ENCODE measurements around the gene UNCX.

The UNCX gene

DNA sequence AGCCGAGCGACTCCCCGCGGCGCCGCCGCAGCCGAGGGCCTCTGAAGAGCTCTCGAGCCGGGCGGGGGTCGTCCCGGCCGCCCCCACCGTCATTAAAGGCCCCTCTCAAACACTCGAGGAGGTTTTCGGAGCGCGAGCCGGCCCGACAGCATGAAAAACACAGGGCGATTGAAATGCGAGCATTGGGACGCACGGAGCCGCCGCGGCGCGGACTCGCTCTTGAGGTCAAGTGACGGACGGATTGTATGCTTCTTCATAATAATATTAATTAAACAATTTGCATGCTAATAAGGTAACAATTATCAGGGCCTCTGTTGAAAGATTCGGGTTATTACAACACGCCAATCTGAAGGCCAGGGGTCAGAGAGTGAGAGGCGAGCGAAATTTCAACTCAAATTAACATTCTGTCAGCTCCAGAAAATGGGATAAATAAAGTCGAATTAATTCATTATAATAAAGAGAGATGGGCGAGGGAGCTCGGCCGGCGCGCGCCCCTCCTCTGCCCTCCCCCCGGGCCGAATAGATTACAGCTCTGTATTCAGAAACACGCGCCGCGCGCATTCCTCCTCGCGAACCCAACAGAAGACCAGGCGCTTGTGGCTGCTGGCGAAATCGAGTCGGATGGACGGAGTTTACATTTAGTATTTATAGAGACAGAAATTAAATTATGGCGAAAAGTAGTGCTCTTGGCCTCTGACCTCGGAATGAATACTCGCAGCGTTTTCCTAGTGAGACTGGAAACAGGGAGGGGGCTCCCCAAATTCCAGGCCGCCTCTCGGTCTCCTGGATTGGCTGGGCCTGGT, 2.1 kb upstream of the UNCX start:
- no peak for DNase-seq (ENCODE audit: low spot score)
- TF ChIP-seq, protein P1, sequence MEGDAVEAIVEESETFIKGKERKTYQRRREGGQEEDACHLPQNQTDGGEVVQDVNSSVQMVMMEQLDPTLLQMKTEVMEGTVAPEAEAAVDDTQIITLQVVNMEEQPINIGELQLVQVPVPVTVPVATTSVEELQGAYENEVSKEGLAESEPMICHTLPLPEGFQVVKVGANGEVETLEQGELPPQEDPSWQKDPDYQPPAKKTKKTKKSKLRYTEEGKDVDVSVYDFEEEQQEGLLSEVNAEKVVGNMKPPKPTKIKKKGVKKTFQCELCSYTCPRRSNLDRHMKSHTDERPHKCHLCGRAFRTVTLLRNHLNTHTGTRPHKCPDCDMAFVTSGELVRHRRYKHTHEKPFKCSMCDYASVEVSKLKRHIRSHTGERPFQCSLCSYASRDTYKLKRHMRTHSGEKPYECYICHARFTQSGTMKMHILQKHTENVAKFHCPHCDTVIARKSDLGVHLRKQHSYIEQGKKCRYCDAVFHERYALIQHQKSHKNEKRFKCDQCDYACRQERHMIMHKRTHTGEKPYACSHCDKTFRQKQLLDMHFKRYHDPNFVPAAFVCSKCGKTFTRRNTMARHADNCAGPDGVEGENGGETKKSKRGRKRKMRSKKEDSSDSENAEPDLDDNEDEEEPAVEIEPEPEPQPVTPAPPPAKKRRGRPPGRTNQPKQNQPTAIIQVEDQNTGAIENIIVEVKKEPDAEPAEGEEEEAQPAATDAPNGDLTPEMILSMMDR (IDR thresholded peaks at IDR 0.05; ENCODE audit: extremely low read depth, missing control alignments) = no peak

DNA sequence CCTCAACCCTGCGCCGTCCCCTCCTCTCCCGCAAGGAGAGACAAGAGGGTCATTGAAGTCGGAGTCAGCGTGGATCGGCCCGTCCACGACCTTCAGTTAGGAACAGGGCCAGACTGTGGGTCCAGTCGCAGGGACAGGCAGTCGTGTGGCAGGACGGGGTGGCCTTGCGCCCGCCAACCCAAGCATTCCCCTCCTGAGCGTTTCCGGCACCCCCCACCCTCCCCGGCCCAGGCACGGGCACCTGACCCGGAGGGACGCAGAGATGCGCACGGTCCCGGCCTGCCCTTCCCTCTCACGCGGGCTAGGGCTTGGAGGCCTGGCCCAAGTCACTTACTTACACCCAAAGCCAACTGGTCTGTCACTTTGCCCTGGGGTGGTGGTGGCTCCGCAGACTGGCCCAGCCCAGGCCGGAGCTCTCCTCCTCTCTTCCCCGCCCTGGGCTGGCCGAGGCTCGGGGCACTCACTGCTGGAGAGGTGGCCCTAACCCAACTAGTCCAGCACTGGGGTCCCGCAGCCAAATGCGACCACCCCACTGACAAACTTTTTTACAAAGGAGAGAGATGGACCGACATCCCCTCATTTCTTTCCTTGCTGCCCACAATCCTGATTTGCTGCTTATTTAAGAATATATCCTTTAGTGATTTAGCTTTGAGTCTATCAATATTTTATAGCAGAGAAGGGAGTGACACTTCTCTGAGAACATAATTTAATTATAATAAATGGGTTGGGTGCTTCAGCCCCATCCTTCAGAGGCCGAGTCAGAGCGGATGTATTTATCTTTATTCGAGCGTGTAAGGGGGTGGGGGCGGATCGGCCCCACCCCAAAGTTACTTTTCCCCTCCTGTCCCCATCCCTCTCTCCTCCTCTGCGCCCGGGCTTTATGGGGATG, 1.2 kb upstream of the UNCX start:
- TF ChIP-seq, protein P1 (IDR thresholded peaks at IDR 0.05; ENCODE audit: extremely low read depth, missing control alignments) = no peak
- no peak for DNase-seq (ENCODE audit: low spot score)

DNA sequence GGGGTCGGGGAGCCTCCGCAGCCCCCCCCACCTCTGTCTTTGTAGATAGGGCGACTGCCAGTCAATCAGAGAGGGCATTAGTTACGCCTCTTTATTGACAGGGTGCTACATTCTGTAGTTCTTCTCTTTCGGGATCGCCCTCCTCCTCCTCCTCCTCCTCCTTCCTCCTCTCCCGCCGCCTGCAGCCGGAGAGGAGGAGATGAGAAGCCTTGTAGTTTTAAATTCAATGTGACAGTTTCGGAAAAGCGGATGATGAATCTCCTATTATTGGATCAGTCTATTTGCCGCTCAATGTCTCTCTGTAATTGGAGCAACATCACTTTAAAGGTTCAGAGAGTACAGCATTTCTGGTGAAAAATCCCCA, 587 bp upstream of the UNCX start:
- TF ChIP-seq, protein P1 (IDR thresholded peaks at IDR 0.05; ENCODE audit: extremely low read depth, missing control alignments) = no peak
- DNase-seq (ENCODE audit: low spot score) = no peak

DNA sequence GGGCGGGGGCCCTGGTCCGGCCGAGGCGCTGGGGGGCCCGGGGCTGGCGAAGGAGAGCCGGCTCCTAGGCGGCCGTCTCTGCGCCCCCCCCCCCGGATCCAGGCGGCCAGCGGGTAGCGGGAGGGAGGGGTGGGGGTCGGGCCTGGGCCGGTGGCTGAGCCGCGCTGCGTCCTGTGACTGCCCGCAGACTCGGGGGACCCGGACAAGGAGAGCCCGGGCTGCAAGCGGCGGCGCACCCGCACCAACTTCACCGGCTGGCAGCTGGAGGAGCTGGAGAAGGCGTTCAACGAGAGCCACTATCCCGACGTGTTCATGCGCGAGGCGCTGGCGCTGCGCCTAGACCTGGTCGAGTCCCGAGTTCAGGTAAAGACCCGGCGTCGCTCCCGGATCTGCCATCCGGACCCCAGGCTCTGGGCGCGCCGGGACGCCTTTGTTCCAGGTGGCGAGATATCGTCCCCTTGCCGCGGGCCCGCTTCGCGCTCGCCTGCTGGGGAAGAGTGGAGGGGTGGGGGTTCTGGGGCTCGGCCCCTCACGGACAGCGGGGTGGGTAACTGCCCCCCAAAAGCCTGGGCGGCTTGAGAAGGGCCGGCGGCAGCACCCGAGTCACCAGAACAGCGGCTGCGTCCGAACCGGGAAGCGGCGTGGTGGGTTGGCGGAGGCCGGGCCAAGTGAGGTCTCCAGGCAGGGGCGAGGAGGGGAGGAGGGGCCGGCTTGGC, 819 bp downstream of the UNCX start:
- TF ChIP-seq, protein P1 (IDR thresholded peaks at IDR 0.05; ENCODE audit: extremely low read depth, missing control alignments) = no peak
- no peak for DNase-seq (ENCODE audit: low spot score)

GRCh38 chr7:1234049-1234880, 1.6 kb downstream of the UNCX start:
- no peak for DNase-seq (ENCODE audit: low spot score)
- TF ChIP-seq, protein P1 (IDR thresholded peaks at IDR 0.05; ENCODE audit: extremely low read depth, missing control alignments) = no peak

DNA sequence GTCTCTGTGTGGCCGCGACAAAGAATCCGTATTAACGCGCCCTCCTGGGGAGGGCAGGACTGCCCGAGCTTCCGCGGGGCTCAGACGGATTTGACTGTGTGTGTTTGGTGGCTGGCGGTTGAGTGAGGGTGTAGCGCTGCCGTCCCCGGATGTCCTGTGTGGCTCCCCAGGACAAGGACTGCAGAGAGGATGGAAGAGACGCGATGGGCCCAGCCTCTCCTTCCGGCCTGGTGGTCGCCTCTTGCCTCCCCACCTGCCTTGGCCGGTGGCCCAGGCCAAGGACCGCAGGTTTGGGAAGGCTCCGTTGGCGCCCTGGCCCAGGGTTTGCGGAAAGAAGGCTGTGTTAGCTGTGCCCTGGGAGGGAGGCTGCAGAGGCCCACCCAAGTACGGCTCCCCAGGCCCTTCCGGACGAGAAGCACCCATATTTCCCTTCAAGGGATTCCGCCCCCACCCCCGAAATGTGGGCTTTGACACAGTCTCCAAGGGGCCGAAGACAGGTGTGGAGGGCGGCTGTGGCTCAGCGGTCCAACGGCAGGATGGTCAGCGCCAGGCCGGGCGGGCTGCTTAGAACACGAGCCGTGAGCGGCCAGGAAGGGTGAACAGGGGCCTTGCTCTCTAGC, 2.3 kb downstream of the UNCX start:
- TF ChIP-seq, protein P1 (IDR thresholded peaks at IDR 0.05; ENCODE audit: extremely low read depth, missing control alignments) = no peak
- DNase-seq (ENCODE audit: low spot score) = no peak
